Measurements from ENCODE around the gene TRIM24. TPM values are rescaled to one million over a fixed set of nuclear protein-coding genes. Genes with fewer than 3 reads are reported as not detected.

TRIM24 gene
- total RNA-seq, 1 donor from 2014 or later = 20.7 TPM

- H3K4me3 ChIP-seq (ENCODE audit: low read depth, low read length) = no peak overlapping the region
- TF ChIP-seq CTCF (IDR thresholded peaks at IDR 0.05; ENCODE audit: insufficient read depth, low read length, poor library complexity, severe bottlenecking) = no peak
Observed at GRCh38 chr7:138512092-138512858, 52.2 kb downstream of the TRIM24 start.

GRCh38 chr7:138512885-138513284 lies 52.8 kb downstream of the TRIM24 start:
- Histone ChIP-seq H3K27me3 (ENCODE audit: control insufficient read depth, insufficient read depth, low read length) (no peaks in the 10 kb centered on the region), H3K36me3 (ENCODE audit: control insufficient read depth, insufficient read depth, low read length) (peaks cover 1% of the 10 kb centered on the region), H3K4me3 (ENCODE audit: low read depth, low read length) (no peak overlapping the region)
- no peak for DNase-seq (ENCODE audit: low read depth)
- no peak for TF ChIP-seq CTCF (IDR thresholded peaks at IDR 0.05; ENCODE audit: insufficient read depth, low read length, poor library complexity, severe bottlenecking)

More at GRCh38 chr7:138512092-138512858, 52.2 kb downstream of the TRIM24 start:
- Histone ChIP-seq H3K36me3 (ENCODE audit: control insufficient read depth, insufficient read depth, low read length) (peaks cover 1% of the 10 kb centered on the region), H3K27me3 (ENCODE audit: control insufficient read depth, insufficient read depth, low read length) (no peaks in the 10 kb centered on the region)
- DNase-seq (ENCODE audit: low read depth) = no peak

GRCh38 chr7:138513344-138513871 lies 53.3 kb downstream of the TRIM24 start:
- no peak for DNase-seq (ENCODE audit: low read depth)
- Histone ChIP-seq H3K4me3 (ENCODE audit: low read depth, low read length) (no peak overlapping the region), H3K27me3 (ENCODE audit: control insufficient read depth, insufficient read depth, low read length) (no peaks in the 10 kb centered on the region), H3K36me3 (ENCODE audit: control insufficient read depth, insufficient read depth, low read length) (peaks cover 1% of the 10 kb centered on the region)
- no peak for TF ChIP-seq CTCF (IDR thresholded peaks at IDR 0.05; ENCODE audit: insufficient read depth, low read length, poor library complexity, severe bottlenecking)

DNA sequence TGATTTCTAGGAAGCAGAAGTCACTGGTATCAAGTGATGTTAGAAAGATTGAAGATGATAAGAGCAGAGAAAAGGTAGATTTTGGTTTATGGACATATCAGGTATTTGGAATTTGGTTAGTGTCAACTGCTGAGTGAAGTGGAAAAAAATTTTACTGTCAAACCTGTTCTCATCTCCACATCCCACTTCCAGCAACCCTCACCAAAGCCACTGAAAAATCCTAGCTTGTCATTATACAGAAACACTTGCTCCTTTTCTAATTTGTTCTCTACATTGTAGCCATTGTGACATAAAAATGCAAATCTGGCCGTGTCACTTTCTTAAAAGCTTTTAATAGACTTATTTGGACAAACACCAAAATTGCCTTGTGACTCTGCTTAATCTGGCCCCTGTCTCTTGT lies 54.0 kb downstream of the TRIM24 start:
- TF ChIP-seq CTCF (IDR thresholded peaks at IDR 0.05; ENCODE audit: insufficient read depth, low read length, poor library complexity, severe bottlenecking) = no peak
- no peaks in the 10 kb centered on the region for H3K27me3 ChIP-seq (ENCODE audit: control insufficient read depth, insufficient read depth, low read length)
- H3K4me3 ChIP-seq (ENCODE audit: low read depth, low read length) = no peak overlapping the region
- H3K36me3 ChIP-seq (ENCODE audit: control insufficient read depth, insufficient read depth, low read length) = peaks cover 1% of the 10 kb centered on the region
- DNase-seq (ENCODE audit: low read depth) = no peak

- no peak for DNase-seq (ENCODE audit: low read depth)
- TF ChIP-seq CTCF (IDR thresholded peaks at IDR 0.05; ENCODE audit: insufficient read depth, low read length, poor library complexity, severe bottlenecking) = no peak
- H3K27me3 ChIP-seq (ENCODE audit: control insufficient read depth, insufficient read depth, low read length) = no peaks in the 10 kb centered on the region
Observed at GRCh38 chr7:138515001-138515528, 55.0 kb downstream of the TRIM24 start.

More at GRCh38 chr7:138515001-138515528, 55.0 kb downstream of the TRIM24 start:
- Histone ChIP-seq H3K4me3 (ENCODE audit: low read depth, low read length) (no peak overlapping the region), H3K36me3 (ENCODE audit: control insufficient read depth, insufficient read depth, low read length) (peaks cover 1% of the 10 kb centered on the region)
